ENCODE results near the gene FCGR3A.
"Not testable (repeated sequence)": the region's sequence is repeated elsewhere in the genome, so short reads cannot be mapped to it uniquely, and the experiment has no call there.

The FCGR3A gene
- 3.6 to 25.0 reads per million in 2 donors for total RNA-seq

- no peak for DNase-seq
Measured at GRCh38 chr1:161549652-161550051, at the start of gene FCGR3A. Gene FCGR3A, minus strand, starts transcription at chr1:161549818. Its CDS starts 82 bp downstream, at chr1:161549736.

GRCh38 chr1:161597077-161597476 is 47.5 kb upstream of the FCGR3A start:
- not testable (repeated sequence) for DNase-seq

GRCh38 chr1:161595583-161595982 is 46.0 kb upstream of the FCGR3A start:
- DNase-seq, result not testable (repeated sequence)

GRCh38 chr1:161595173-161595572 is 45.6 kb upstream of the FCGR3A start:
- DNase-seq, result not testable (repeated sequence)

GRCh38 chr1:161594269-161594984 is 44.8 kb upstream of the FCGR3A start:
- not testable (repeated sequence) for DNase-seq

GRCh38 chr1:161593092-161593755 is 43.6 kb upstream of the FCGR3A start:
- DNase-seq, result not testable (repeated sequence)

- DNase-seq, result not testable (repeated sequence)
Measured at GRCh38 chr1:161592586-161592985, 43.0 kb upstream of the FCGR3A start.

GRCh38 chr1:161589920-161590319 is 40.3 kb upstream of the FCGR3A start:
- not testable (repeated sequence) for DNase-seq

GRCh38 chr1:161589365-161589764 is 39.7 kb upstream of the FCGR3A start:
- DNase-seq, result not testable (repeated sequence)

- not testable (repeated sequence) for DNase-seq
Measured at GRCh38 chr1:161588596-161588995, 39.0 kb upstream of the FCGR3A start.

- DNase-seq, result not testable (repeated sequence)
Measured at GRCh38 chr1:161582882-161583281, 33.3 kb upstream of the FCGR3A start.

GRCh38 chr1:161580879-161581537 is 31.4 kb upstream of the FCGR3A start:
- DNase-seq, result not testable (repeated sequence)

GRCh38 chr1:161579856-161580507 is 30.4 kb upstream of the FCGR3A start:
- not testable (repeated sequence) for DNase-seq

- not testable (repeated sequence) for DNase-seq
Measured at GRCh38 chr1:161576676-161577075, 27.1 kb upstream of the FCGR3A start.

GRCh38 chr1:161571703-161572102 is 22.1 kb upstream of the FCGR3A start:
- DNase-seq, result not testable (repeated sequence)

GRCh38 chr1:161566602-161566960 is 17.0 kb upstream of the FCGR3A start:
- DNase-seq, result not testable (repeated sequence)

GRCh38 chr1:161563522-161563921 is 13.9 kb upstream of the FCGR3A start:
- not testable (repeated sequence) for DNase-seq

- DNase-seq, result not testable (repeated sequence)
Measured at GRCh38 chr1:161562441-161562840, 12.8 kb upstream of the FCGR3A start.

- DNase-seq, result not testable (repeated sequence)
Measured at GRCh38 chr1:161560960-161561715, 11.5 kb upstream of the FCGR3A start.

GRCh38 chr1:161557506-161558450 is 8.2 kb upstream of the FCGR3A start:
- not testable (repeated sequence) for DNase-seq

GRCh38 chr1:161556990-161557389 is 7.4 kb upstream of the FCGR3A start:
- DNase-seq, result not testable (repeated sequence)
